DMS79 treated with DMSO at 0.1 percent for 48 hours (cell line): Measurements from ENCODE around the gene TIMM23.
"Not testable (repeated sequence)": the region's sequence is repeated elsewhere in the genome, so short reads cannot be mapped to it uniquely, and the experiment has no call there.

ENCODE experiments used
- DNase-seq: peaks from one replicate; lab custom pipeline; 2025; lab: John Stamatoyannopoulos, UW

The TIMM23 gene

GRCh38 chr10:46022978-46023702, 50.9 kb downstream of the TIMM23 start:
- peak; percentile 38 for DNase-seq

DNA sequence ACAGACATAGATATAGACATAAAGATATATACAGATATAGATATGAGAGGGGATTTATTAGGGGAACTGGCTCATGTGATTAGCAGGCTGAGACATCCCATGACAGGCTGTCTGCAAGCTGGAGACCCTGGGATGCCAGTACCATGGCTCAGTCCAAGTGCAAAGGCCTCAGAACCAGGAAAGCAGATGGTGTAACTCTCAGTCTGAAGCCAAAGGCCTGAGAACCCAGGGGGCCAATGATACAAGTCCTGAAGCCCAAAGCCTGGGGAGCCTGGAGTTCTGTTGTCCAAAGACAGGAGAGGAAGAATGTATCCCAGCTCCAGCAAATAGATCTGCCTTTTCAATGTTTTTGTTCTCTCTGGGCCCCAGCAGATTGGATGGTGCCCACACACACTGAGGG, 52.7 kb downstream of the TIMM23 start:
- DNase-seq, result no peak

DNA sequence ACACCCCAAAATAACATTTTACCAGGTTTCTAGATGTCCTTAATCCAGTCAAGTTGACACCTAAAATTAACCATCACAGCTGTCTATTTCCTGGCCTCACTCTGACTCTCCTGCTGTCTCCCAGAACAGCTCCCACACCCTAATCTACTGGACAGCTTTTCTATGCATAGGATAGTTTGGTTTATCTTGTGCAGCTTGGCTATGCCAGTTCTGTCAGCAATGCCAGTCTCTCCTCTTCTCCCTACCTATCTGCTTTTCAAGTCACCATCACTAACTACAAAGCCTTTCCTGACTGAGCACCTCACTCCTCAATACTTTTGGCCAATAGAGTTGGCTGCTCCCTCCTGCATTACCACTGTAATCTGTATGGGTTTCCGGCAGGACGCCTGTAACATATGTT, 53.1 kb downstream of the TIMM23 start:
- no peak for DNase-seq

GRCh38 chr10:46026106-46026505, 53.8 kb downstream of the TIMM23 start:
- no peak for DNase-seq

- DNase-seq, result no peak
Measured at GRCh38 chr10:46028584-46029460, 56.5 kb downstream of the TIMM23 start.

- no peak for DNase-seq
Measured at GRCh38 chr10:46029461-46030030, 57.3 kb downstream of the TIMM23 start.

GRCh38 chr10:46030091-46030937, 58.0 kb downstream of the TIMM23 start, which contains the start of gene NCOA4:
TSS of gene NCOA4 (minus strand) at chr10:46030623. CDS start at chr10:46016680, 13,943 bp downstream.
- DNase-seq, result peak; percentile 78

- no peak for DNase-seq
Measured at GRCh38 chr10:46031648-46032532, 59.6 kb downstream of the TIMM23 start.

DNA sequence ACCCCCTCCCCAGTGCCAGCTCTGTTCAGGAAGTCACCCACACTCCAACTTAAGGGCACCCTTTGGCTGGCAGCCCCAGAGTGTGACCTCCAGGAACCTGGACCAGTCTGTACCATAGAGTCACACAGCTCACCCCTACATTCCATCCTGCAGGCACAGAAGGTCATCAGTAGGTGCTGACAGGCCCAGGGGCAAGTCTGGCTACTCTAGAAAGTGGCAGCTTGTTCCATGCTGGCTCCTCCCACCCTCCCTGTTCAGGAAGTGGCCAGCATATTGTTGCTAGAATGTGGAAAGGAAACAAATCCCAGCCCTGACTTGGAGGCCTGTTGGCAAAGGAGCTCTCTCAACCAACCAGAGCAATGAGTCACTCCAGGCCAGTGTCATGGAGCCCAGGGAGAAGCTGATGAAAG, 61.3 kb downstream of the TIMM23 start:
- no peak for DNase-seq

DNA sequence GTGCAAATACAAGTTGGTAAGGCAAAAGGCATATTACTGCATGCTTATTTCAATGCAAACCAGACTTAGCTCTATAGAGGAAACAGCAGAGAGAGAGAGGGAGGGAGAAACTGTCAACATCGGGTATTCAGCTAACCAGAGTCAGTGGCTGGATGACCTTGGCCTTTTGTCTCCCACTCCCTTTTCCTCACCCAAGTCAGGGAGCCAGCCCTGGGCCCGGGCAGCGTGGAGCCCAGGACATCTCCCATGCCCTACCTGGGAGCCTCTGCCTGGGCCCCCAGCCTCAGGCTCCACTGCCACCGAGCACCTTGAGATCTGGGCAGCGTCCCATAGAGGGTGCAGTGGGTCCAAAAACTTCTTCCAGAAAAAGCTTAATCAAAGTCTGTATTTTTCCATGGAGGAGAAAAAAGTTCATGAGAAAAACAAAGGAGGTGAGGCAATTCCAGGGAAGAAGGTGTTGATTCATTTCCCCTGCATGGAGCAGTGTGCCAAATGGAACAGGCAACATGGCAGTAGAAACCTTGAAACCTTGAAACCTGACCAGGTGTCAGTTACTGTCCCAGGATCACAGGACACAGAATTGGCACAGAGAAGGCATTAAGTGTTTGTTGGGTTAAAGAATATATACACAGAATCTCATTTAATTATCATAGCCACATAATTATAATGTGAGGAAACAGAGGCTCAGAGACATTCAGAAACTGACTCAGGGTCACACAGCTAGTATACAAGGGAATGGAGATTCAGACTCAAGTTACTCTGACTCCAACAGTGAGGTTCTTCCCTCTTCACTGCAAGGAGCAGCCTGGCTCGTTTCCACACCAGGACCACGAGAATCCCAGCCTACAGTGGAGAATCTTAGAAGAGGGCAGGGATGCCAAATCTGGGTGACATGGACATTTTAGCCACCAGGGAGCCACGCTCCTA, 63.9 kb downstream of the TIMM23 start:
- no peak for DNase-seq

DNA sequence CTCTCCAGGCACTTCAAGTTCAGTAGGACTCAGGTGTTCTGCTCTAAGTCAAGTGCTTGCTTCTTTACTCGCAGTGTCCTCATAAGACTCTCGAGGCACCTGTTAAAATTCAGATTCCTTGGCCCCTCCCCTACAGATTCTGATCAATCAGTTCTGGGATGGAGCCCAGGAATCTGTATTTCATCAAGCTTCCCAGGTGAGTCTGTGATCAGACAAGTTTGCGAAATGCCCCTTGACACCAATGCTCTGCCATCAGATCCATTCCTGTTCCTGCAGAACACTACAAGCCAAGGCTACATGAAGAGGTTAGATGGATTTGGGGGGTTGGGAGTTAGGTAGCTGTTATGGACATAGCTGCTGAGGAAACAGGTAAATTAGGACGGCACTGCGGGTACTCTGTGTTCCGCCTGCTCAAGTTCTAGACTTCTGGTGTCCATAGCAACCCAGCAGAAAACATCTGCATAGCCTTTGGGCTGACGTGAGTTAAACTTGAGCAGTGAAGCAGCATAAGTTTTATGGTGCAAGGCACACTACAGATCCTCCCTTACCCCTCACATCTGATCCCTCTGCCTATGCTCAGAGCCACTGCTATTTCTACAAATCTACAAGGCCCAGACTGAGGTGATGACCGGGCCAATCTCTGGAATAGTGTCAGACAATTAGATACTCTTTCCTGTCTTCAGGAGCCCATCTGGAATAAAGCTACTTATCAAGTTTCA, 65.0 kb downstream of the TIMM23 start:
- no peak for DNase-seq

GRCh38 chr10:46040004-46040403, 67.7 kb downstream of the TIMM23 start:
- no peak for DNase-seq

- no peak for DNase-seq
Measured at GRCh38 chr10:46042527-46042926, 70.2 kb downstream of the TIMM23 start.

DNA sequence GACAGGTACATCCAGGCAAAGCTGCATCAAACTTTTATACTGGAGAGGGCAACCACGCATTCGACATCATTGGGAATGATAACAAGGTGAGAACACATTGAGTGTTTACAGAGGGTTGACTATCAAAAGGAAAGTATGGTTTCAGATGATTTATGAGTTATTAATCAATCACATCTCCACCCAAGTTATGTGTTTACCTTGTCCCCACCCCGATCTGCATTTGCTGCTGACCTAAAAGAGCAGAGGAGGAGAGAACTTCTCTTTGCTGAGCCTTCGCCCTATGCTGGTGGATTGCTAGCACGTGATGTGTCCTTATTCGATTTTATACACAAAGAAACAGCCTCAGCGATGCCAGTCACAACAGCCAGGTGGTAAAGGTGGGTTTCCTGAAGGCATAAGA, 74.0 kb downstream of the TIMM23 start, which contains the start of gene MSMB:
MSMB (minus strand) TSS at position 9 of the 400 bp plus-strand sequence. CDS start 32 bp downstream, outside the sequence.
- DNase-seq, result no peak

- no peak for DNase-seq
Measured at GRCh38 chr10:46048152-46048551, 75.9 kb downstream of the TIMM23 start.

- not testable (repeated sequence) for DNase-seq
Measured at GRCh38 chr10:46049497-46049831, 77.2 kb downstream of the TIMM23 start.

GRCh38 chr10:46050941-46051623, 78.8 kb downstream of the TIMM23 start:
- peak; percentile 13 for DNase-seq

DNA sequence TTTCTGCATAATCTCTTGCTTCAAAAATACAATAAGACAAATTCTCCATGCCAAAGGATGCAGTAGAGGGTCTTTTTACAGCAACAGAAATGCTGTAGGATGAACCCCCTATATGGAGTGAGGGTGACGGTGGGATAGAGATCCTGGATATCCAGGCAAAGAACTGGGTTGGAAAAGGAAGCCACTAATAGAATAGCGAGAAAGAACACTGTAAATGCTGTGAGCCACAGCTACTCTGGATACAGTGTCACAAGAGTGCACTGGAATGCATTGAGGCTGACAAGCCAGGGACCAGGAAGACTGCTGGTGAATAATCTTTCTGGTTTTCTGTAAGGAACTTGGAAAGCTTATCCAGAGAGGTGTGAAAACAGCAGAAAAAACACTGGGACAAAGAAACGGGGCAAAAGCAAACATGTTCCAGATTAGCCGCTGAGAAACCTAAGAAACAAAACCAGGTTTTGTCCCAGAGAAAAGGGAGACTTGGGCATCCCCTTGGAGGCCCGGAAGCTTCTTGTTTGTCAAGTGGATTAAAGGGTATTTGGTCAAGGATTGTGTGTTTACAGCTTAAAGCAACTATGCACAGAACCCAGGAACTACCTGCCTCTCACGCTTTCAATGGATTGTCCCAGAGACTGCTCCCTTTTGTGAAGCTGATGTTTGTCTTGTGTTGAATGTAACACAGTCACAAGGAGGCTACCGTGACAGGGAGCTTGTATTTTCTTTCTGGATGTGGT, 79.9 kb downstream of the TIMM23 start:
- DNase-seq, result no peak
